Measurements from ENCODE around the gene USP43. TPM values are rescaled to one million over a fixed set of nuclear protein-coding genes. Genes with fewer than 3 reads are reported as not detected.
"Not testable (repeated sequence)": the region's sequence is repeated elsewhere in the genome, so short reads cannot be mapped to it uniquely, and the experiment has no call there.

The USP43 gene
- polyA plus RNA-seq, 1 experiment = not detected

- no peaks in the 10 kb centered on the region for H3K27me3 ChIP-seq (ENCODE audit: control insufficient read depth, insufficient read depth, low read length)
- DNase-seq (ENCODE audit: low read depth, low spot score) = no peak
- CTCF ChIA-PET = no interaction called here
- POLR2A ChIA-PET = no interaction called here
- TF ChIP-seq CTCF (IDR thresholded peaks at IDR 0.05; ENCODE audit: low read depth, low read length) = no peak
- peaks cover 28% of the 10 kb centered on the region for H3K9me3 ChIP-seq (ENCODE audit: control insufficient read depth, insufficient read depth, low read length)
- H3K4me3 ChIP-seq (ENCODE audit: low read depth, low read length) = no peak overlapping the region
- no peak overlapping the region for H3K27ac ChIP-seq (ENCODE audit: low read depth, low read length)
These were observed 15.7 kb downstream of the USP43 start for GRCh38 chr17:9661027-9661426.

GRCh38 chr17:9663511-9663910 is 18.2 kb downstream of the USP43 start:
- CTCF ChIA-PET; POLR2A ChIA-PET; H3K27me3 ChIP-seq (ENCODE audit: control insufficient read depth, insufficient read depth, low read length); H3K4me3 ChIP-seq (ENCODE audit: low read depth, low read length); H3K27ac ChIP-seq (ENCODE audit: low read depth, low read length); DNase-seq (ENCODE audit: low read depth, low spot score): not testable (repeated sequence)
- H3K9me3 ChIP-seq (ENCODE audit: control insufficient read depth, insufficient read depth, low read length) = peaks cover 34% of the 10 kb centered on the region

- no peak for DNase-seq (ENCODE audit: low read depth, low spot score)
- no peaks in the 10 kb centered on the region for H3K27me3 ChIP-seq (ENCODE audit: control insufficient read depth, insufficient read depth, low read length)
- no peak for TF ChIP-seq CTCF (IDR thresholded peaks at IDR 0.05; ENCODE audit: low read depth, low read length)
- H3K9me3 ChIP-seq (ENCODE audit: control insufficient read depth, insufficient read depth, low read length) = peaks cover 39% of the 10 kb centered on the region
- POLR2A ChIA-PET = no interaction called here
- CTCF ChIA-PET = no interaction called here
- no peak overlapping the region for H3K4me3 ChIP-seq (ENCODE audit: low read depth, low read length)
- no peak overlapping the region for H3K27ac ChIP-seq (ENCODE audit: low read depth, low read length)
These were observed 21.2 kb downstream of the USP43 start for GRCh38 chr17:9666461-9667050.

GRCh38 chr17:9668517-9668916 is 23.2 kb downstream of the USP43 start:
- ChIA-PET POLR2A (no interaction called here), CTCF (no interaction called here)
- DNase-seq (ENCODE audit: low read depth, low spot score) = no peak

GRCh38 chr17:9669551-9670008 is 24.3 kb downstream of the USP43 start:
- no peak overlapping the region for H3K4me3 ChIP-seq (ENCODE audit: low read depth, low read length)
- CTCF ChIA-PET = no interaction called here
- TF ChIP-seq CTCF (IDR thresholded peaks at IDR 0.05; ENCODE audit: low read depth, low read length) = no peak
- POLR2A ChIA-PET = no interaction called here
- no peak overlapping the region for H3K27ac ChIP-seq (ENCODE audit: low read depth, low read length)
- H3K27me3 ChIP-seq (ENCODE audit: control insufficient read depth, insufficient read depth, low read length) = no peaks in the 10 kb centered on the region
- peaks cover 30% of the 10 kb centered on the region for H3K9me3 ChIP-seq (ENCODE audit: control insufficient read depth, insufficient read depth, low read length)
- DNase-seq (ENCODE audit: low read depth, low spot score) = no peak

More at GRCh38 chr17:9668517-9668916, 23.2 kb downstream of the USP43 start:
- peaks cover 34% of the 10 kb centered on the region for H3K9me3 ChIP-seq (ENCODE audit: control insufficient read depth, insufficient read depth, low read length)
- no peak overlapping the region for H3K27ac ChIP-seq (ENCODE audit: low read depth, low read length)
- H3K27me3 ChIP-seq (ENCODE audit: control insufficient read depth, insufficient read depth, low read length) = no peaks in the 10 kb centered on the region
- H3K4me3 ChIP-seq (ENCODE audit: low read depth, low read length) = no peak overlapping the region
- no peak for TF ChIP-seq CTCF (IDR thresholded peaks at IDR 0.05; ENCODE audit: low read depth, low read length)

Data from AG04450 (cell line).